Superior temporal gyrus (tissue), 1 donor: ENCODE measurements around the gene MGAT4D.
"Not testable (repeated sequence)": the region's sequence is repeated elsewhere in the genome, so short reads cannot be mapped to it uniquely, and the experiment has no call there.

Experiments used
- DNase-seq: peaks from one replicate; pipeline ENCODE4 v3.0.0-alpha.2; 2016; ENCODE audit errors: extremely low spot score

Gene MGAT4D

DNA sequence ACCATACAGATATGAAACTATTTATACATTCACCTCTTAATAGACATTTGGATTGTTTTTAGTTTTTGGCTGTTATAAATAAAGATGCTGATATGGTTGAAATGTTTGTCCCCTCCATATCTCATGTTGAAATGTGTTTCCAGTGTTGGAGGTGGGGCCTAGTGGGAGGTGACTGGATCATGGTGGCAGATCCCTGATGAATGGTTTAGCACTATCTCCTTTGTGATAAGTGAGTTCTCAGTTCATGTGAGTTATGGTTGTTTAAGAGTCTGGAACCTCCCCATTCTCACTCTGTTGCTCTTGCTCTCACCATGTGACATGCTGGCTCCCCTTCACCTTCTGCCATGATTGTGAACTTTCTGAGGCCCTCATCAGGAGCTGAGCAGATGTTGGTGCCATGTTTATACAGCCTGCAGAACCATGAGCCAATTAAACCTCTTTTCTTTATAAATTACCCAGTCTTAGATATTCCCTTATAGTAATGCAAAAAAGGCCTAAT lies 58.4 kb downstream of the MGAT4D start:
- DNase-seq, result no peak

DNA sequence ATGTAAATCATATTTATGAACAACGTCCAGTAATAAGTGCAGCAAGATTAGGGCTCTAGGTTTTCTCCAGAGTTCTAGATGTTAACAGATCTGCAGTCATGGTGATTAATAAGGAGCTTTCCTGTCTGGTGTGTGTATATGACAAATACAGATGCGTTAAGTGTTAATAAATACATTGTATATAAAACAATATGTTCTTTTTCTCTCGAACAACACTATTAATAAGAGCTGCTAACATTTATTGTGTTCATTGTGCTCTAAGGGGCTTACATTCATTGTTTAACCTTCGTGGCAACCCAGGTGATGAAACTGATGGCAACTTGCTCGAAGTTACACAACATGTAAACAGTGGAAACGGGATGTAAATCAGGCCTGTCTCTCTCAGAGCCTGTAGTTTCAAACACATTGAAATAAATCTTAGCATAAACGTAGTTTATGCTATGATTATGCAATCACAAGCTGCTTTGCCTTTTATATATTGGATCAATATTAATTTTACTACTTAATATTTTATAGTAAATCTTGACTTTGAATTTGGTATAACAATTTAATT lies 70.1 kb downstream of the MGAT4D start:
- peak; percentile 21 for DNase-seq

DNA sequence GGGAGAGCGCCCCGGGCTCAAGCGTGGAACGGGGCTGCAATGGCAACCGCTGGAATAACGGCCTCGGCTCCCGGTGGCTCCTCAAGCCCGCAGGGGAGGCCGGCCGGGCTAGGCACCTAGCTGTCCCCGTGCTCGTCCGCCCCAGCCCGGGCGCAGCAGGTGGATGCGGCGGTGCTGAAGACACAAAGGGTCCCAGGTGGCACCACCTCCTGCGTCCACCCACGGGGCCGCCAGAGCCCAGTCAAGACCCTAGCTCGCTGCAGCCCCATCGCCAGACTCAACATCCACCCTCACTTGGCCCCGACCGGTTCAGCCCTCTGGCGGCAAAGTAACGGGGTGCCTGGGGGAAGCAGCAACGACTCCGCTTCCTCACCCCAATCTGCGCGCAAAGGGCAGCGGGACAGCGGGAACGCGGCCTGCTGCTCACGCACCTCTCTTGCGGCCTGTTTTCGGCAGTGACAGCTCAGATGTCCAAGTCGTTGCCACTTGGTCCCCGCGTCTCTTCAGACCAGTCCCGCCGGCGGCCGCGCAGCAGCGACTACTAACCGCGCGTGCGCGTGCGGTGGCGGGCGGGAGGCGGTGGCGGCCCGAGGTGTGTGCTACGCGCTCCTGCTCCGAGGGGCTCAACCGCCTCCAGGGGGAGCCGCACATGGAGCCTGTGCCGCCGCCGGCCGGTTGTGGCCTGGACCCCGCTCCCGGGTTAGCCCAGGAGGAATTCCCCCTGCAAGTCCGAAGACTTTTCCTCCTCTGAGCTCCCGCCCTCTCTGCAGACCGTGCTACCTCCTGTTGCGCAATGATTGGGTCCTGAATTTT lies 70.8 kb downstream of the MGAT4D start, which contains the start of gene CLGN:
TSS of gene CLGN (minus strand) at position 543 of the 813 bp plus-strand sequence. CDS start 14,570 bp downstream, outside the sequence.
- DNase-seq, result peak; percentile 58

DNA sequence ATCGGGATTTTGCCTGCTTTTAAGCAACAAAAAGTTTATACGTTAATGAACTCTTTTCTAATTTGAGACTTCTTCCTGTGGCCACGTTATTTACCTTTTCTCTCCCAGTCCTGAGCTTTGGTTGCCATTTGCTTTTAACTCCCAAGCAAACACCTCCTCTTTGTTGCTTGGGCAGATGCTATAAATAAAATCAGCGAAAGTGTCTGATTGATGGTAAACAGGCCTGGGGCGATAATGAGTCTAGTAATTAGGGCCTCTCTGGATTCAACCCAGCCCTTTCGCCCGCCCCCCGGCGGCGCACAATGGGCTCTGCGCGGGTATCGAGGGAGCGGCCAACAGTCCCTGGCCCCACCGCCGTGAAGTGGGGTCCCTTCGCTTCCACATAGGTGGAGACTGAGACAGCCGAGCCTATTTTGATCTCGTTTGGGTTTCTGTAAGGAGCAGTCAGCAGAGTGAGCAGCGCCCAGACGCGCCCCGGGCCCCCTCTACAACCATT lies 71.4 kb downstream of the MGAT4D start:
- DNase-seq, result no peak

DNA sequence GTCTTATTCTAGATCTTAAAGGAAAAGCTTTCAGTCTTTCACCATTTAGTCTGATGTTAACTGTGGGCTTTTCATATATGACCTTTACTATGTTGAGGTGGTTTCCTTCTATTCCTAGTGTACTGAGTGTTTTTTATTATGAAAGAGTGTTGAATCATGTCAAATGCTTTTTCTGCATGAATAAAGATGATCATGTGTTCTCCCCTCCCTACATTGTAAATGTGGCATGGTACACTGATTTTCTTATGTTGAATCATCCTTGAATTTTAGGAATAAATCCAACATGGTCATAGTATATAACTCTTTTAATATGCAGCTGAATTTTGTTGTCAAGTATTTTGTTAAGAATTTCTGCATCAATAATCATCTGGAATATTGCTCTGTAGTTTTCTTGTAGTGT lies 75.0 kb downstream of the MGAT4D start:
- DNase-seq, result no peak

DNA sequence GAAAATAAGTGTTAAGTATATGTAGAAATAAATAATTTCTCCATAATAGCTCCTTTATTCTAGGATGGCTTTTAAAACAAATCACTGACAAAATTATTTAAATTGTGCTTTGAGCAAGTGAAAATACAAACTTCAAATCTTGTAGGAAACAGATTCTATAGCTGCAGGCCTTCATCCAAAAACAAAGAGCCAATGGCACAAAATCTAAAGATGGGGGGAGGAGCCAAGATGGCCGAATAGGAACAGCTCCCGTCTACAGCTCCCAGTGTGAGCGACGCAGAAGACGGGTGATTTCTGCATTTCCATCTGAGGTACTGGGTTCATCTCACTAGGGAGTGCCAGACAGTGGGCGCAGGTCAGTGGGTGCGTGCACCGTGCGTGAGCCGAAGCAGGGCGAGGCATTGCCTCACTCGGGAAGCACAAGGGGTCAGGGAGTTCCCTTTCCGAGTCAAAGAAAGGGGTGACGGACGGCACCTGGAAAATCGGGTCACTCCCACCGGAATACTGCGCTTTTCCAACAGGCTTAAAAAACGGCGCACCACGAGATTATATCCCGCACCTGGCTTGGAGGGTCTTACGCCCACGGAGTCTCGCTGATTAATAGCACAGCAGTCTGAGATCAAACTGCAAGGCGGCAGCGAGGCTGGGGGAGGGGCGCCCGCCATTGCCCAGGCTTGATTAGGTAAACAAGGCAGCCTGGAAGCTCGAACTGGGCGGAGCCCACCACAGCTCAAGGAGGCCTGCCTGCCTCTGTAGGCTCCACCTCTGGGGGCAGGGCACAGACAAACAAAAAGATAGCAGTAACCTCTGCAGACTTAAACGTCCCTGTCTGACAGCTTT lies 84.7 kb downstream of the MGAT4D start:
- DNase-seq, result not testable (repeated sequence)

DNA sequence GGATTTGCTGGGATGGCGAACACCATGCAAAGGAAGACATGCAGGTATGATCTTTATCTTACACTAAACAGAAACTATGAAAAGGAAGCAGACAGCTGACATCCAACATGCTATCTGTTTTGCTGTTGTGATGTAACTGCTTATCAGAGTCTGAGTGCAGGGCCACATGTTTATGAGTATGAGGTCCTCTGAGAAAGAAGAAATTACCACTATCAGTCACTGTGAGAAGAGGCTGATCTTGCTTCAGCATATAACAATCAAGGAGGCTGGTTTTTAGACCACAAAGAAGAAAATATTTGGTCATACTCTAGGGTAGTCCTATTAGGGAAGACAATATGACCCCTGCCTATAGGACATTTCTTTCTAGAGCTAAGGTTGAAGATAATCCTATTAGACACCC lies 89.1 kb downstream of the MGAT4D start:
- DNase-seq, result no peak

DNA sequence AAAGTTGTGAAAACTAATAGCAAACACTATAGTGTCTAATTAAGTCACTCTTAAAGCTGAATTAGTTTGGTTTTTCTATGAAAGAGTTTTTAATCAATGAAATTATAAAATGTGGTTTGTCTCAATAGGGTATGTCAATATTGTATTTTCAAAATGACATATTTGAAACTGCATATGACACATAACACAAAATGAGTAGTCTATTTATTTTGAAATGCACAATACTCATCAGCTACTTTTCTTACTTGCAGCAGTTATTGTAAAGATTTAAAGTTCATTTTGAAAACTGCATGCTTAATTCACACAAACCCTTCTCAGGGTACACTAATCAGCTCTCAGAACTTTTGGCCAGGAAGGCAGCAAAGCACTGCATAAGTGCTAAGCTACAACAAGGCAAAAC lies 91.8 kb downstream of the MGAT4D start:
- no peak for DNase-seq

DNA sequence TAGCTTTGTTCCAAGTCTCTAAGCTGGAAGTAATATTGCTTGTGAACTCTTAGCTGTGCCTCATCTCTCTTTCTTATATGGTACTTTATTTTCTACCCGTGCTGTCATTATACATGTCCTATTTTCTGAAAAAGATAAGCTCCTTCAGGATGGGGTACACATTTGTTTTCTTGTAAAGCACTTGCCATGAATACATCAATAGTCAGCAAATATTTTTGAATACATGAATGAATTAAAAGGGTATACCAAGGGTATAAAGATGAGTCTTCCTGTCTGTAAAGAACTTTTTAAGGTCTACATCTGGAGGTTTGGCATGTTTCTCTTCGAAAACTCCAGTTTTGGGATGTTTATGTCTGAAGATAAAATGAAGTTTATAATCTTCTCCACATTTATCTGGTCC lies 98.0 kb downstream of the MGAT4D start:
- no peak for DNase-seq

DNA sequence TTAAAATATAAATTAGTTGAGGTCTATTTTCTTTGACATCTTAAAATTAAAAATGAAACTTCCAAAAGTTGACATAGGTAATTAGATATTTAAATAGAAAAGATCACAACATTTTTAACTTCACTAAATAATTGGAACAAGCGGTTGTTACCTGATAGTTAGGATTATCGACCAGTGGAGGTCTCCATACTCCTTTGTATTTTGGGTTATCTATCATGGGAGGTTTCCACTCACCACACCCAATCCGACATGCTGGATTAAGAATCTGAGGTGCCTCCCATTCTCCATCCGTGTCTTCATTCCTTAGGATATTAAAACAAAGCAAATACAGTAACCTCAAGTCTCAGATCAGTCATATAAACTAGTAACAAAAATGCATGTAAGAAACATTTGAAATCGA lies 102.4 kb downstream of the MGAT4D start:
- DNase-seq, result no peak
